ENCODE data around the gene SUSD4.

The SUSD4 gene

GRCh38 chr1:223186800-223187199 lies 177.2 kb downstream of the SUSD4 start:
- no peak for TF ChIP-seq CTCF (IDR thresholded peaks at IDR 0.05)
- no peak for DNase-seq
- no peak overlapping the region for H3K4me3 ChIP-seq
- H3K27me3 ChIP-seq = peaks cover 0 to 3% of the 10 kb centered on the region in 2 donors
- H3K4me1 ChIP-seq = no peaks in the 10 kb centered on the region
- no peaks in the 10 kb centered on the region for H3K9me3 ChIP-seq
- H3K36me3 ChIP-seq = no peaks in the 10 kb centered on the region
- intact Hi-C loops (cut with DNase I; ENCODE audit: low total_unique reads) = no loop called here
- H3K27ac ChIP-seq = no peak overlapping the region

GRCh38 chr1:223183268-223183862 lies 180.6 kb downstream of the SUSD4 start:
- no peak overlapping the region for H3K27ac ChIP-seq
- no peak for DNase-seq
- H3K4me3 ChIP-seq = no peak overlapping the region
- intact Hi-C loops (cut with DNase I; ENCODE audit: low total_unique reads) = no loop called here
- H3K27me3 ChIP-seq = peaks cover 0 to 3% of the 10 kb centered on the region in 2 donors
- H3K4me1 ChIP-seq = peaks cover 0 to 2% (median 0%) of the 10 kb centered on the region in 4 donors
- TF ChIP-seq CTCF (IDR thresholded peaks at IDR 0.05) = no peak
- H3K36me3 ChIP-seq = no peaks in the 10 kb centered on the region
- no peaks in the 10 kb centered on the region for H3K9me3 ChIP-seq

DNA sequence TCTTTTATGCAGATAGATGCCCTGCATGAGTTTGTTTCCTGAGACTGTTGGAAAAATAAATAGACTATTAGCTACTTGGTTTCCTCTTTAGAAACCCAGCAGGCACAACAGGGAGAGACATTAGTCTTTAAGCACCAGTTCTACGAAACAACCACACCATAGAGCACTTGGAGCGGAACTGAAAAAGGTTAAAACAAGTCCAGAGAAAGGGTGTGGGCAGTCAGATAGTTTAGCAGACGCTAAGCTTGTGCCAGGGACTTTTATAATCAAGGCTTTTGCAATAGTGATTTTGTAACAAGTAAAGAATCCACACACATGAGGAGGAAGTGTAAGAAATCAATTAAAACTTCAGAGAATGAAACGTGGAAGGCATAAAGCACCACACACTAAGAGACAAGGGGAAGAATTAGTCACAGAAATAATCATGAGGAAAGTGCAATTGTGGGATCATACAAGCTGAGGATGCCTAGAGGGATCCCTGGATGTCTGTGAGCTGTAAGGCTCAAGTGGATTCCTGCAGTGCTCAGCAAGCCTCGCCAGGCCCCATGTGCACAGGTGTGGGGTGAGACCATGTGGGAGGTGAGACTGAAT lies 183.2 kb downstream of the SUSD4 start:
- Histone ChIP-seq H3K27ac (no peak overlapping the region), H3K27me3 (no peaks in the 10 kb centered on the region), H3K36me3 (no peaks in the 10 kb centered on the region), H3K4me3 (no peak overlapping the region), H3K4me1 (peaks cover 0 to 9% (median 3%) of the 10 kb centered on the region in 4 donors), H3K9me3 (no peaks in the 10 kb centered on the region)
- TF ChIP-seq CTCF (IDR thresholded peaks at IDR 0.05) = no peak
- intact Hi-C loops (cut with DNase I; ENCODE audit: low total_unique reads) = no loop called here
- peak in 1 of 2 donors; percentile 50 for DNase-seq

- no peak overlapping the region for H3K27ac ChIP-seq
- TF ChIP-seq CTCF (IDR thresholded peaks at IDR 0.05) = no peak
- H3K9me3 ChIP-seq = no peaks in the 10 kb centered on the region
- intact Hi-C loops (cut with DNase I; ENCODE audit: low total_unique reads) = no loop called here
- H3K36me3 ChIP-seq = no peaks in the 10 kb centered on the region
- peaks cover 0 to 9% (median 3%) of the 10 kb centered on the region in 4 donors for H3K4me1 ChIP-seq
- DNase-seq = no peak
- H3K27me3 ChIP-seq = no peaks in the 10 kb centered on the region
- H3K4me3 ChIP-seq = no peak overlapping the region
Measured at GRCh38 chr1:223179786-223180185, 184.2 kb downstream of the SUSD4 start.

- Histone ChIP-seq H3K27ac (no peak overlapping the region), H3K9me3 (no peaks in the 10 kb centered on the region), H3K27me3 (no peaks in the 10 kb centered on the region), H3K4me3 (no peak overlapping the region), H3K4me1 (peaks cover 0 to 9% (median 3%) of the 10 kb centered on the region in 4 donors), H3K36me3 (no peaks in the 10 kb centered on the region)
- no peak for TF ChIP-seq CTCF (IDR thresholded peaks at IDR 0.05)
- DNase-seq = no peak
- intact Hi-C loops (cut with DNase I; ENCODE audit: low total_unique reads) = no loop called here
Measured at GRCh38 chr1:223179280-223179679, 184.7 kb downstream of the SUSD4 start.
